HepG2 (cell line): ENCODE data around the gene IGFBP6. TPM values are rescaled to one million over a fixed set of nuclear protein-coding genes. Genes with fewer than 3 reads are reported as not detected.

ENCODE experiments used
- CENPT ChIP-seq: sonication (generic); formaldehyde crosslinking; IDR thresholded peaks from 2 replicates; pipeline ENCODE4 v1.8.0; 2022; ENCODE audit warnings: low read depth, mild to moderate bottlenecking, moderate library complexity, missing genetic modification reagents
- GABPA ChIP-seq, 2 experiments: IDR thresholded peaks; 2 replicates each; pipeline ENCODE4 v1.6.1; 2011 to 2016; ENCODE audit warnings: low read depth in 2 of 2, low read length in 1 of 2, missing biosample characterization in 1 of 2, missing genetic modification characterization in 1 of 2
- KDM5A ChIP-seq: fragments of 200-600 bp; sonication (generic); IDR thresholded peaks from 2 replicates; pipeline ENCODE4 v1.7.0; 2018; ENCODE audit warnings: antibody characterized with exemption, mild to moderate bottlenecking, low read length, borderline replicate concordance
- MBNL3 ChIP-seq: fragments of 250-450 bp; sonication (Bioruptor Pico); conservative IDR thresholded peaks from 2 replicates; pipeline ENCODE4 v1.8.0; 2022; ENCODE audit warnings: mild to moderate bottlenecking, inconsistent platforms
- NONO ChIP-seq, 2 experiments: fragments of 450-650 bp in 1 of 2; sonication (generic) in 1 of 2; formaldehyde crosslinking in 1 of 2; IDR thresholded peaks in 1 of 2; conservative IDR thresholded peaks in 1 of 2; 2 replicates each; pipeline versions ENCODE4 v1.6.1 to v1.8.0; 2017 to 2022; ENCODE audit warnings: mild to moderate bottlenecking in 1 of 2, missing genetic modification reagents in 1 of 2, moderate library complexity in 1 of 2
- ZNF124 ChIP-seq: sonication (generic); formaldehyde crosslinking; IDR thresholded peaks from 2 replicates; pipeline ENCODE4 v1.4.0; 2020; ENCODE audit warnings: missing genetic modification reagents
- ZNF563 ChIP-seq: sonication (generic); formaldehyde crosslinking; IDR thresholded peaks from 2 replicates; pipeline ENCODE4 v1.8.0; 2022; ENCODE audit warnings: mild to moderate bottlenecking, moderate library complexity, missing genetic modification reagents
- polyA plus RNA-seq, 8 experiments: library from polyadenylated mRNA; depleted of rRNA in 3 of 8; stranded (reverse) in 7 of 8; unstranded in 1 of 8; fragments of >200 nt; fragmentation: Illumina TruSeq in 4 of 8; extraction: Trizol in 4 of 8; gene quantifications; 2 replicates each; pipeline versions ENCODE4 v1.2.1 to v1.2.3, GENCODE V29; 2011 to 2016; ENCODE audit warnings: low read depth in 4 of 8, missing spikeins in 1 of 8, mixed read lengths in 1 of 8; ENCODE audit not compliant: insufficient read depth in 1 of 8
- total RNA-seq, 5 experiments: library from RNA; depleted of rRNA; stranded (reverse); fragments of >200 nt; fragmentation: Illumina TruSeq; extraction: Trizol; gene quantifications; 2 replicates each; pipeline ENCODE4 v1.2.3, GENCODE V29; 2016; ENCODE audit warnings: low read depth in 1 of 5
- TF ChIP-seq, protein P1 (sequence below): sonication (generic); formaldehyde crosslinking; IDR thresholded peaks from 2 replicates; pipeline ENCODE4 v1.5.1; 2020; ENCODE audit warnings: missing genetic modification reagents, mild to moderate bottlenecking, borderline replicate concordance
- TF ChIP-seq, protein P2 (sequence below), 2 experiments: IDR thresholded peaks; 2 replicates each; pipeline ENCODE4 v1.6.1; 2011 to 2012; ENCODE audit warnings: low read length in 2 of 2, borderline replicate concordance in 1 of 2, low read depth in 1 of 2, mild to moderate bottlenecking in 1 of 2, moderate library complexity in 1 of 2
- TF ChIP-seq, protein P3 (sequence below): IDR thresholded peaks from 2 replicates; pipeline ENCODE4 v1.6.1; 2016
- TF ChIP-seq, protein P4 (sequence below): sonication (generic); formaldehyde crosslinking; IDR thresholded peaks from 2 replicates; pipeline ENCODE4 v1.4.0; 2020; ENCODE audit warnings: mild to moderate bottlenecking, missing genetic modification reagents
- TF ChIP-seq, protein P5 (sequence below): sonication (generic); formaldehyde crosslinking; IDR thresholded peaks from 2 replicates; pipeline ENCODE4 v1.4.0; 2020; ENCODE audit warnings: missing genetic modification reagents
- TF ChIP-seq, protein P6 (sequence below): IDR thresholded peaks from 2 replicates; pipeline ENCODE4 v1.6.1; 2016; ENCODE audit warnings: low read depth, borderline replicate concordance

The IGFBP6 gene
- total and polyA plus RNA-seq, 2 of the 13 experiments (the other 11 are each of a cell fraction or from before 2014, with no cell fraction given): 3.9 to 25.2 TPM

DNA sequence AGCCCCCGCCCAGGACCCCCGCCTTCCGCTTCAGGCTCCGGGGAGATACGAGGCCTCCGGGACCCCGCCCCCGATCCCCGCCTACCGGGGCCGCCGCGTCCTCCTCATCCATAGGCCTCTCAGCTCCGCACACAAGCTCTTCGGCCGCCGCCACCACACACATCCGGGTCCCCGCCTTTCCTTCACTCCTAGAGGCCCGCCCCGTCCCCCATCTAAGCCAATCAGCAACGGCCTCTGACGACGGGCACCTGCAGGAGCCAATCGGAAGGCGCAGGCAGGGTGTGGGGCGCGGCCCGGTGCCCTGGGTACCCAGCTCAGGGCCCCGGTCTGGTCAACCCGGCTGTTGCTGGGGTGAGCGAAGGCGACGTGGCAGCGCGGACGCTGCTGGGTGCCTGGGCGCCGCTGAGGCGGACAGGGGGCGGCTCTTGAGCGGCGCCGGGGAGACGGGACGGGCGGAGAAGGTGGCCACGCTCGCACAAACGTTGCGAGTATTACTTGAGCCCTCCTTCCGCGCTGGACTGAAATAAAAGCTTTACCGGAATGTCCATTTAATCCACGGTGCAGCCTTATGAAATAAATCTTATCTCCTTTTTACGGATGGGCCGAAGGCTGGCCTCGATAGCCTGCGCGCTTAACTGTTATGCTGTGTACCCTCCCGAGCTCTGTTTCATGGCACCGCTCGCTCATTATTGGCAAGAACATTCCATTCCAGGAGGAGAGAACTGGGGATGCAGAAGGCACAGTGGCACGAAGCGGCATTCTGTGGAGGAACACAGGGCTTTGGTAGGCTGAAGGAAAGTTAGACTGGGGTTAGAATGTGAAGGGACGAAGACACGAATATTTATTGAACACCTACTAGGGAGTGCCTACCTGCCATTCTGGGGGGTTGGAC is 18.0 kb upstream of the IGFBP6 start, which contains the start of gene SPRYD3 (continued):
- TF ChIP-seq, protein P1, sequence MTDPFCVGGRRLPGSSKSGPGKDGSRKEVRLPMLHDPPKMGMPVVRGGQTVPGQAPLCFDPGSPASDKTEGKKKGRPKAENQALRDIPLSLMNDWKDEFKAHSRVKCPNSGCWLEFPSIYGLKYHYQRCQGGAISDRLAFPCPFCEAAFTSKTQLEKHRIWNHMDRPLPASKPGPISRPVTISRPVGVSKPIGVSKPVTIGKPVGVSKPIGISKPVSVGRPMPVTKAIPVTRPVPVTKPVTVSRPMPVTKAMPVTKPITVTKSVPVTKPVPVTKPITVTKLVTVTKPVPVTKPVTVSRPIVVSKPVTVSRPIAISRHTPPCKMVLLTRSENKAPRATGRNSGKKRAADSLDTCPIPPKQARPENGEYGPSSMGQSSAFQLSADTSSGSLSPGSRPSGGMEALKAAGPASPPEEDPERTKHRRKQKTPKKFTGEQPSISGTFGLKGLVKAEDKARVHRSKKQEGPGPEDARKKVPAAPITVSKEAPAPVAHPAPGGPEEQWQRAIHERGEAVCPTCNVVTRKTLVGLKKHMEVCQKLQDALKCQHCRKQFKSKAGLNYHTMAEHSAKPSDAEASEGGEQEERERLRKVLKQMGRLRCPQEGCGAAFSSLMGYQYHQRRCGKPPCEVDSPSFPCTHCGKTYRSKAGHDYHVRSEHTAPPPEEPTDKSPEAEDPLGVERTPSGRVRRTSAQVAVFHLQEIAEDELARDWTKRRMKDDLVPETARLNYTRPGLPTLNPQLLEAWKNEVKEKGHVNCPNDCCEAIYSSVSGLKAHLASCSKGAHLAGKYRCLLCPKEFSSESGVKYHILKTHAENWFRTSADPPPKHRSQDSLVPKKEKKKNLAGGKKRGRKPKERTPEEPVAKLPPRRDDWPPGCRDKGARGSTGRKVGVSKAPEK (CRISPR knock-in tag): no peak
- TF ChIP-seq, protein P2, sequence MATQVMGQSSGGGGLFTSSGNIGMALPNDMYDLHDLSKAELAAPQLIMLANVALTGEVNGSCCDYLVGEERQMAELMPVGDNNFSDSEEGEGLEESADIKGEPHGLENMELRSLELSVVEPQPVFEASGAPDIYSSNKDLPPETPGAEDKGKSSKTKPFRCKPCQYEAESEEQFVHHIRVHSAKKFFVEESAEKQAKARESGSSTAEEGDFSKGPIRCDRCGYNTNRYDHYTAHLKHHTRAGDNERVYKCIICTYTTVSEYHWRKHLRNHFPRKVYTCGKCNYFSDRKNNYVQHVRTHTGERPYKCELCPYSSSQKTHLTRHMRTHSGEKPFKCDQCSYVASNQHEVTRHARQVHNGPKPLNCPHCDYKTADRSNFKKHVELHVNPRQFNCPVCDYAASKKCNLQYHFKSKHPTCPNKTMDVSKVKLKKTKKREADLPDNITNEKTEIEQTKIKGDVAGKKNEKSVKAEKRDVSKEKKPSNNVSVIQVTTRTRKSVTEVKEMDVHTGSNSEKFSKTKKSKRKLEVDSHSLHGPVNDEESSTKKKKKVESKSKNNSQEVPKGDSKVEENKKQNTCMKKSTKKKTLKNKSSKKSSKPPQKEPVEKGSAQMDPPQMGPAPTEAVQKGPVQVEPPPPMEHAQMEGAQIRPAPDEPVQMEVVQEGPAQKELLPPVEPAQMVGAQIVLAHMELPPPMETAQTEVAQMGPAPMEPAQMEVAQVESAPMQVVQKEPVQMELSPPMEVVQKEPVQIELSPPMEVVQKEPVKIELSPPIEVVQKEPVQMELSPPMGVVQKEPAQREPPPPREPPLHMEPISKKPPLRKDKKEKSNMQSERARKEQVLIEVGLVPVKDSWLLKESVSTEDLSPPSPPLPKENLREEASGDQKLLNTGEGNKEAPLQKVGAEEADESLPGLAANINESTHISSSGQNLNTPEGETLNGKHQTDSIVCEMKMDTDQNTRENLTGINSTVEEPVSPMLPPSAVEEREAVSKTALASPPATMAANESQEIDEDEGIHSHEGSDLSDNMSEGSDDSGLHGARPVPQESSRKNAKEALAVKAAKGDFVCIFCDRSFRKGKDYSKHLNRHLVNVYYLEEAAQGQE (IDR thresholded peaks at IDR 0.05; ENCODE audit: borderline replicate concordance in 1 of 2, low read depth in 1 of 2, low read length in 2 of 2): 0 out of 4 replicates have a peak, but pooled peaks of 1 of the 2 experiments have one; percentile 32
- TF ChIP-seq ZNF563 (CRISPR knock-in tag): peak; percentile 92
- peak; percentile 75 for TF ChIP-seq ZNF124 (CRISPR knock-in tag)
- TF ChIP-seq, protein P3, sequence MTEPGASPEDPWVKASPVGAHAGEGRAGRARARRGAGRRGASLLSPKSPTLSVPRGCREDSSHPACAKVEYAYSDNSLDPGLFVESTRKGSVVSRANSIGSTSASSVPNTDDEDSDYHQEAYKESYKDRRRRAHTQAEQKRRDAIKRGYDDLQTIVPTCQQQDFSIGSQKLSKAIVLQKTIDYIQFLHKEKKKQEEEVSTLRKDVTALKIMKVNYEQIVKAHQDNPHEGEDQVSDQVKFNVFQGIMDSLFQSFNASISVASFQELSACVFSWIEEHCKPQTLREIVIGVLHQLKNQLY (CRISPR knock-in tag): peak; percentile 31; the same call in 1 of the 2 replicates
- peak; percentile 45 for TF ChIP-seq GABPA (IDR thresholded peaks at IDR 0.05; ENCODE audit: low read depth, low read length)
- peak; percentile 77 for TF ChIP-seq GABPA (CRISPR knock-in tag; IDR thresholded peaks at IDR 0.05; ENCODE audit: low read depth)
- no peak for TF ChIP-seq CENPT (CRISPR knock-in tag)
- TF ChIP-seq, protein P4, sequence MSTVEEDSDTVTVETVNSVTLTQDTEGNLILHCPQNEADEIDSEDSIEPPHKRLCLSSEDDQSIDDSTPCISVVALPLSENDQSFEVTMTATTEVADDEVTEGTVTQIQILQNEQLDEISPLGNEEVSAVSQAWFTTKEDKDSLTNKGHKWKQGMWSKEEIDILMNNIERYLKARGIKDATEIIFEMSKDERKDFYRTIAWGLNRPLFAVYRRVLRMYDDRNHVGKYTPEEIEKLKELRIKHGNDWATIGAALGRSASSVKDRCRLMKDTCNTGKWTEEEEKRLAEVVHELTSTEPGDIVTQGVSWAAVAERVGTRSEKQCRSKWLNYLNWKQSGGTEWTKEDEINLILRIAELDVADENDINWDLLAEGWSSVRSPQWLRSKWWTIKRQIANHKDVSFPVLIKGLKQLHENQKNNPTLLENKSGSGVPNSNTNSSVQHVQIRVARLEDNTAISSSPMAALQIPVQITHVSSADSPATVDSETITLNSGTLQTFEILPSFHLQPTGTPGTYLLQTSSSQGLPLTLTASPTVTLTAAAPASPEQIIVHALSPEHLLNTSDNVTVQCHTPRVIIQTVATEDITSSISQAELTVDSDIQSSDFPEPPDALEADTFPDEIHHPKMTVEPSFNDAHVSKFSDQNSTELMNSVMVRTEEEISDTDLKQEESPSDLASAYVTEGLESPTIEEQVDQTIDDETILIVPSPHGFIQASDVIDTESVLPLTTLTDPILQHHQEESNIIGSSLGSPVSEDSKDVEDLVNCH (CRISPR knock-in tag): peak; percentile 79; the same call in 1 of the 2 replicates
- TF ChIP-seq KDM5A: no peak
- TF ChIP-seq, protein P5, sequence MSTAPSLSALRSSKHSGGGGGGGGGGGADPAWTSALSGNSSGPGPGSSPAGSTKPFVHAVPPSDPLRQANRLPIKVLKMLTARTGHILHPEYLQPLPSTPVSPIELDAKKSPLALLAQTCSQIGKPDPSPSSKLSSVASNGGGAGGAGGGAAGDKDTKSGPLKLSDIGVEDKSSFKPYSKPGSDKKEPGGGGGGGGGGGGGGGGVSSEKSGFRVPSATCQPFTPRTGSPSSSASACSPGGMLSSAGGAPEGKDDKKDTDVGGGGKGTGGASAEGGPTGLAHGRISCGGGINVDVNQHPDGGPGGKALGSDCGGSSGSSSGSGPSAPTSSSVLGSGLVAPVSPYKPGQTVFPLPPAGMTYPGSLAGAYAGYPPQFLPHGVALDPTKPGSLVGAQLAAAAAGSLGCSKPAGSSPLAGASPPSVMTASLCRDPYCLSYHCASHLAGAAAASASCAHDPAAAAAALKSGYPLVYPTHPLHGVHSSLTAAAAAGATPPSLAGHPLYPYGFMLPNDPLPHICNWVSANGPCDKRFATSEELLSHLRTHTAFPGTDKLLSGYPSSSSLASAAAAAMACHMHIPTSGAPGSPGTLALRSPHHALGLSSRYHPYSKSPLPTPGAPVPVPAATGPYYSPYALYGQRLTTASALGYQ (CRISPR knock-in tag): 0 out of 2 replicates have a peak, but pooled peaks have one; percentile 21
- no peak for TF ChIP-seq MBNL3 (CRISPR knock-in tag)
- TF ChIP-seq NONO (IDR thresholded peaks at IDR 0.05): no peak
- peak; percentile 67 for TF ChIP-seq NONO (CRISPR knock-in tag; conservative IDR thresholded peaks at IDR 0.05)
- TF ChIP-seq, protein P6, sequence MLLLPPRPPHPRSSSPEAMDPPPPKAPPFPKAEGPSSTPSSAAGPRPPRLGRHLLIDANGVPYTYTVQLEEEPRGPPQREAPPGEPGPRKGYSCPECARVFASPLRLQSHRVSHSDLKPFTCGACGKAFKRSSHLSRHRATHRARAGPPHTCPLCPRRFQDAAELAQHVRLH: peak; percentile 57; the same call in 1 of the 2 replicates
